Endometrial microvascular endothelial cells (primary cell): ENCODE measurements around the gene LZTS3. TPM values are rescaled to one million over a fixed set of nuclear protein-coding genes. Genes with fewer than 3 reads are reported as not detected.

Source experiments
- in situ Hi-C: cut with HindIII; loops from 2 replicates; pipeline ENCODE4 v1.10.0; 2017; ENCODE audit warnings: low sequenced_read_pairs, low pct_unique_long_range_greater_than_20kb; ENCODE audit errors: inconsistent ontology term
- total RNA-seq: library from RNA; depleted of rRNA; stranded (reverse); fragments of >200 nt; gene quantifications from one replicate; pipeline ENCODE4 v1.2.3, GENCODE V29; 2015; ENCODE audit errors: inconsistent ontology term

LZTS3 gene
- total RNA-seq, 1 donor from 2014 or later, result 1.8 TPM

GRCh38 chr20:3171391-3172125, 1.8 kb downstream of the LZTS3 start:
- in situ Hi-C loops, result no loop called here

- in situ Hi-C loops, result no loop called here
These were observed 4.3 kb downstream of the LZTS3 start for GRCh38 chr20:3168829-3169590.

GRCh38 chr20:3168079-3168828, 5.1 kb downstream of the LZTS3 start:
- in situ Hi-C loops, result no loop called here

GRCh38 chr20:3167738-3168078, 5.6 kb downstream of the LZTS3 start:
- in situ Hi-C loops, result no loop called here

- in situ Hi-C loops, result no loop called here
These were observed 6.4 kb downstream of the LZTS3 start for GRCh38 chr20:3166913-3167342.

- in situ Hi-C loops, result no loop called here
These were observed 6.9 kb downstream of the LZTS3 start for GRCh38 chr20:3166338-3166912.

GRCh38 chr20:3165473-3166337, 7.6 kb downstream of the LZTS3 start:
- in situ Hi-C loops, result no loop called here

- in situ Hi-C loops, result no loop called here
These were observed 8.5 kb downstream of the LZTS3 start for GRCh38 chr20:3164763-3165410.

GRCh38 chr20:3164043-3164762, 9.1 kb downstream of the LZTS3 start:
- in situ Hi-C loops, result no loop called here

- in situ Hi-C loops, result no loop called here
These were observed 10.0 kb downstream of the LZTS3 start for GRCh38 chr20:3163099-3164042.

GRCh38 chr20:3162080-3162611, 11.2 kb downstream of the LZTS3 start:
- in situ Hi-C loops, result no loop called here

- in situ Hi-C loops, result no loop called here
These were observed 11.9 kb downstream of the LZTS3 start for GRCh38 chr20:3161316-3162079.

- in situ Hi-C loops, result no loop called here
These were observed 12.9 kb downstream of the LZTS3 start for GRCh38 chr20:3160418-3160817.

- in situ Hi-C loops, result no loop called here
These were observed 14.3 kb downstream of the LZTS3 start for GRCh38 chr20:3158968-3159431.

GRCh38 chr20:3157817-3158216, 15.5 kb downstream of the LZTS3 start:
- in situ Hi-C loops, result no loop called here
